Fibroblast of lung (primary cell): Measurements from ENCODE around the gene PGA4.

Source experiments
- CTCF ChIP-seq, 2 donors: IDR thresholded peaks in 1 of 2; conservative IDR thresholded peaks in 1 of 2; 1 replicate in 1 of 2; 2 replicates in 1 of 2; pipeline ENCODE4 v1.5.1; 2011 to 2012; ENCODE audit warnings: low read length in 2 of 2, control low read depth in 1 of 2, inconsistent platforms in 1 of 2, low read depth in 1 of 2, mild to moderate bottlenecking in 1 of 2
- EZH2 ChIP-seq: IDR thresholded peaks from 2 replicates; pipeline ENCODE4 v1.5.1; 2012; ENCODE audit warnings: low read length, control low read depth, mild to moderate bottlenecking; ENCODE audit errors: missing control alignments

- TF ChIP-seq CTCF (conservative IDR thresholded peaks at IDR 0.05 in 1 of 2, IDR thresholded peaks at IDR 0.05 in 1 of 2; ENCODE audit: low read depth in 1 of 2, low read length in 2 of 2): no peak
- TF ChIP-seq EZH2: no peak
These were observed 35.6 kb upstream of the PGA4 start for GRCh38 chr11:61186504-61186903.
